NCI-H524 treated with DMSO at 0.1 percent for 48 hours (cell line): ENCODE data around the gene WNT1.
A peak's percentile ranks its signal among the peaks of the same experiment; 100 is the strongest.

Experiments
- DNase-seq: peaks from one replicate; lab custom pipeline; 2025; lab: John Stamatoyannopoulos, UW

Gene WNT1

GRCh38 chr12:48980953-48981756 lies 3.0 kb downstream of the WNT1 start:
- DNase-seq = no peak

- no peak for DNase-seq
These were observed 3.6 kb downstream of the WNT1 start for GRCh38 chr12:48981757-48982157.

GRCh38 chr12:48982397-48983080 lies 4.4 kb downstream of the WNT1 start:
- no peak for DNase-seq

- DNase-seq = no peak
These were observed 7.4 kb downstream of the WNT1 start for GRCh38 chr12:48985475-48985897.

- no peak for DNase-seq
These were observed 7.8 kb downstream of the WNT1 start for GRCh38 chr12:48985901-48986300.

GRCh38 chr12:48986720-48987291 lies 8.7 kb downstream of the WNT1 start:
- no peak for DNase-seq

- DNase-seq = no peak
These were observed 10.0 kb downstream of the WNT1 start for GRCh38 chr12:48988030-48988649.

GRCh38 chr12:48990552-48990951 lies 12.4 kb downstream of the WNT1 start:
- no peak for DNase-seq

- DNase-seq = no peak
These were observed 13.3 kb downstream of the WNT1 start for GRCh38 chr12:48991247-48992050.

GRCh38 chr12:48993787-48994186 lies 15.7 kb downstream of the WNT1 start:
- no peak for DNase-seq

- DNase-seq = no peak
These were observed 16.3 kb downstream of the WNT1 start for GRCh38 chr12:48994224-48995085.

- peak; percentile 22 for DNase-seq
These were observed 17.2 kb downstream of the WNT1 start for GRCh38 chr12:48995086-48995879.

GRCh38 chr12:48996794-48997718 lies 18.9 kb downstream of the WNT1 start:
- peak; percentile 13 for DNase-seq

GRCh38 chr12:48997719-48998496 lies 19.8 kb downstream of the WNT1 start:
- no peak for DNase-seq

GRCh38 chr12:48998497-48999353 lies 20.6 kb downstream of the WNT1 start:
- DNase-seq = no peak

GRCh38 chr12:48999371-49000131 lies 21.4 kb downstream of the WNT1 start, which contains the start of gene DDN:
Gene DDN (minus strand): TSS chr12:48999375. CDS start chr12:48999287, 88 bp downstream.
- no peak for DNase-seq
